ENCODE measurements around the gene CACNA1B.

GRCh38 chr9:137952976-137953666, 75.5 kb downstream of the CACNA1B start:
- TF ChIP-seq POLR2AphosphoS5 (IDR thresholded peaks at IDR 0.05; ENCODE audit: low read depth, low read length) (no peak), PAX5 (IDR thresholded peaks at IDR 0.05; ENCODE audit: insufficient read depth, low read length, severe bottlenecking) (no peak), POLR2A (IDR thresholded peaks at IDR 0.05; ENCODE audit: low read depth, low read length) (no peak), TAF1 (IDR thresholded peaks at IDR 0.05; ENCODE audit: low read depth, low read length) (no peak), SPI1 (IDR thresholded peaks at IDR 0.05; ENCODE audit: low read depth, low read length) (no peak), POU2F2 (IDR thresholded peaks at IDR 0.05; ENCODE audit: low read depth, low read length) (no peak)

Measured in GM12891 (cell line).